HT-29 (cell line): ENCODE measurements around the gene ASB10. TPM values are rescaled to one million over a fixed set of nuclear protein-coding genes. Genes with fewer than 3 reads are reported as not detected.

Experiments used
- DNase-seq: peaks from one replicate; pipeline ENCODE4 v3.0.0-alpha.2; 2015; ENCODE audit warnings: low spot score
- total RNA-seq: library from RNA; depleted of rRNA; stranded (reverse); fragments of >200 nt; shearing (Covaris generic); gene quantifications from 2 replicates; pipeline ENCODE4 v1.2.3, GENCODE V29; 2014

Gene ASB10
- total RNA-seq, 1 experiment from 2014 or later, result not detected

- DNase-seq, result no peak
Measured at GRCh38 chr7:151189038-151189437, 2.0 kb upstream of the ASB10 start.

GRCh38 chr7:151188252-151188542 lies 1.1 kb upstream of the ASB10 start:
- DNase-seq, result no peak

DNA sequence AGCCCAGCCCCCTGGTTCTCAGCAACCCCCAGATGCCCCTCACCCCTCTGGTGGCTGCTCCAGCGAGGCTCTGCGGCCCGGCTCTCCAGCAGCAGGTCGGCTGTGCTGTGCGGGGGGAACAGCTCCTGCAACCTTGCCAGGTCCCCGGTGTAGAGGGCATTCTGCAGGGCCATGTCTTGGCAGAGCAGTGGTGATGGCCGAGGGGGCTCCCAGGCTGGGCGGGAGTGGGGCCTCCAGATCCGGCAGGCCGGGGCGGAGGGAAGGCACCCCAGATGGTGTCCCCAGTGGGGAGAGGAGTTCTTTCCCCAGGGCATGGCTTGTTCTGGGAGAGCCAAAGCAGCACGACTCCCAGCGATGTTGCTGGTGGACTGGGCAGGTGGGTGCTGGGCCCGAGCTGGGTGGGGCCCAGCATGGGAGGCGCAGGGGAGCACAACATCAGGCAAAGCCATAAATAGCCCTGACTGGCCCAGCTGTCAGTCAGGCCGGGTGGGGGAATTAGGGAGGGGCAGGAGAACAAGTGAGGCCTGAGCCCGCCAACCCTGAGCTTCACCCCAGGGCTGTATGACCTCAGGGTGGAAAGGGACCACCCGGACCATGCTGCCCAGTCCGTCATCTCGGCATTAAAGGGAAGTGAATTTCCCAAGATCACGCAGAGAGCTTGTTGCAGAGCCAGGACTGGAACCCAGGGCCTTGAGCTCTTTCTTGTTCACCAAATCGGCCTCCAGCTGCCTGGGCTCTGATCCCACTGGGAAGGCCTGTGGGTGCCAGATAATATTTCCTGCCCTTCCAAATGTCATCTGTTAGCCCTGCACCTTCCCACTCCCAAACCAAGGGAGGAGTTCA lies 580 bp upstream of the ASB10 start:
- no peak for DNase-seq

- DNase-seq, result no peak
Measured at GRCh38 chr7:151185762-151186639, 1.0 kb downstream of the ASB10 start.

GRCh38 chr7:151181011-151181431 lies 6.0 kb downstream of the ASB10 start:
- DNase-seq, result no peak

DNA sequence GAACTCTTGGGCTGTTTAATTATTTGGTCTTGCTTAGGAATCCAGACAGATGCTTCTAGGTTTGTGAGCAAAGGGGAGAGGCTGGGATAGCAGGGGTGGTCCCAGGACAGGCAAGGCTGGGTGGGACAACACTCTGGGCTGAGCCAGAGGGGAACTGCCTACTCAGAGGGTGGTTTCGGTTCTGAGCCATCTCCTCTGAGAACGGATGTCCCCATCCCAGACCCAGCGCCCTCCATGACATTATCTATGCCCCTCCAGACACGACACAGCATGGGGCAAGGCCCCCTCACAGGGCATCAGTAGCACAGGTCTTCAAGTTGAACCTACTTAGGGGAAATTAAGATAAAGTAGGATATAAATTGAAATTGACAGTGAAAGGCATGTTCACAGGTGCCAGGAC lies 7.1 kb downstream of the ASB10 start:
- no peak for DNase-seq

- no peak for DNase-seq
Measured at GRCh38 chr7:151179287-151179860, 7.7 kb downstream of the ASB10 start.

DNA sequence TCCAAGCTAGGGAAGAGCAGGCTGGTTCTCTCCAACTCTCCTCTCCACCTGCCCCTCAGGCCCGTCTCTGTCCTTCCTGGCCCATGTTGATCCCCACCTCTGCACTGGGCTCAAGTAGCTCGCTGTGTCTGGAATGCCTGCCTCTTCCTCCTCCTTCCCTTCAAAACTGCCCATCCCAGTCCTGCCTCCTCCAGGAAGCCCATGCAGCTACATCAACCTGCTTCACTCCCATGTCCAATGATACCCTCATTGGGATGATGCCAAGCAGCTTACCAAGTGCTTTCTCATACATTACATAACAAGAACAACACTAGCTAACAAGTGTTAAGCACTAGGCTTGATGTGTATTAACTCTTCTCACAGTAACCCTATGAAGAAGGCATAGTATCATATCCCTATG lies 8.2 kb downstream of the ASB10 start:
- no peak for DNase-seq

- DNase-seq, result no peak
Measured at GRCh38 chr7:151178236-151178635, 8.8 kb downstream of the ASB10 start.

DNA sequence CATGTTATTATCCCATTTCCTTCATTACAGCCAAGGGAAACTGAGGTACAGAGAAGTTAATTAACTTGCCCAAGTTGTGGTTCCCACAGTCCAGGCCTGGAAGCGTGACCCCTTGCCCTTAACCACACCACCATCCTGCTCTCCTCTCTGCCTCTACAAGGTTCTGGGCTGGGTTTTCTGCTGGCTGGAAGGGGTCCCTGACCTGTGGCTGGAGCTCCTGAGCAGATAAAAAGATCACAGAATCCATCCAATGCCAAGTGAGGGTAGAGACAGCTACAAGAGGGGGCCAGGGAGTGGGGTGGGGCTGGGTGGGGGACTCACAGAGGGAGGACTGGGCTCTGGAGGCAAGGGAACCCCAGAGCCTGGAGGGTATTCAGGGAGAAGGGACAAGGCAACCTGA lies 9.7 kb downstream of the ASB10 start:
- DNase-seq, result no peak

- DNase-seq, result no peak
Measured at GRCh38 chr7:151176401-151176800, 10.6 kb downstream of the ASB10 start.

GRCh38 chr7:151175793-151176311 lies 11.2 kb downstream of the ASB10 start:
- no peak for DNase-seq

GRCh38 chr7:151175047-151175792 lies 11.8 kb downstream of the ASB10 start:
- no peak for DNase-seq

GRCh38 chr7:151174246-151175046 lies 12.6 kb downstream of the ASB10 start:
- no peak for DNase-seq

GRCh38 chr7:151173386-151174245 lies 13.4 kb downstream of the ASB10 start:
- DNase-seq, result no peak

DNA sequence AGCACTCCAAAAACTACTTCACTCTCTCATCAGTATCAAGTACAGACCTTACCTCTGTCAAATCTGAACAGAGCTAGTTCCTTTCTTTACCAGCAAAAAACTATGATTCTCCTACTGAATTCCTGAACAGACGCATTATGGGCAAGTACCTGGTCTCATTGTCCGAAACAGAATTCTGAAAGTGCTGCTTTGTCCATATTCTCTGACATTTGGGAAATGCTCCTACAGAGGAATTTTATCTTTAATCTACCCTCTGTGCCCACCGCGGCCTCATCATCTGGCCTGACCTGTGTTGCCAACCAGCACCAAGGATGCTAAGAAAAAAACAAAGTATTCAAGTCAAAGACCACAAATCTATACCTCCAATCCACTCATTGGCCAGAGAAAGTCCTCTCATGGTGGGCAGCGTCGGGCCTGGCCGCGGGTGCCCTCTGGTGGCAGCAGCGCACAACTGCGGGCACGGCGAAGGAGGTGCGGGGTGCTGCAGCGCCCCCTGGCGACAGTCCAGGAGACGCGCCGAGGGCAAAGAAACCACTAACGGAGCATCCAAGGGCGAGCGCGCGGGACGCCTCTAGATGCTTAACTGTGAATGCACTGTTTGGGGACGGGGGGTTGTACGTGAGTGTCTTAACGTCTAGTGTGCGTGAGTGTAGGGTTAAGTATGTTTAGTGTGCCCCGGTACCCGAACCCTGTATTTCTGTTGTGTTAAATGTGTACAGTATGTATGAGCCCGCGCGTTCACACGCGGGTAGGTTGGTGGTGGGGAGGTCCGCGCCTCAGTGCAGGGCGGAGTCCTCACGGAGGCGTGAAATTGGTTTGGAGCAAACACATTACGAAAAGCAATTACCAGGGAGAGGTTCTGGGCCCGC lies 14.5 kb downstream of the ASB10 start:
- peak; percentile 92 for DNase-seq

GRCh38 chr7:151168787-151169162 lies 18.3 kb downstream of the ASB10 start:
- no peak for DNase-seq

DNA sequence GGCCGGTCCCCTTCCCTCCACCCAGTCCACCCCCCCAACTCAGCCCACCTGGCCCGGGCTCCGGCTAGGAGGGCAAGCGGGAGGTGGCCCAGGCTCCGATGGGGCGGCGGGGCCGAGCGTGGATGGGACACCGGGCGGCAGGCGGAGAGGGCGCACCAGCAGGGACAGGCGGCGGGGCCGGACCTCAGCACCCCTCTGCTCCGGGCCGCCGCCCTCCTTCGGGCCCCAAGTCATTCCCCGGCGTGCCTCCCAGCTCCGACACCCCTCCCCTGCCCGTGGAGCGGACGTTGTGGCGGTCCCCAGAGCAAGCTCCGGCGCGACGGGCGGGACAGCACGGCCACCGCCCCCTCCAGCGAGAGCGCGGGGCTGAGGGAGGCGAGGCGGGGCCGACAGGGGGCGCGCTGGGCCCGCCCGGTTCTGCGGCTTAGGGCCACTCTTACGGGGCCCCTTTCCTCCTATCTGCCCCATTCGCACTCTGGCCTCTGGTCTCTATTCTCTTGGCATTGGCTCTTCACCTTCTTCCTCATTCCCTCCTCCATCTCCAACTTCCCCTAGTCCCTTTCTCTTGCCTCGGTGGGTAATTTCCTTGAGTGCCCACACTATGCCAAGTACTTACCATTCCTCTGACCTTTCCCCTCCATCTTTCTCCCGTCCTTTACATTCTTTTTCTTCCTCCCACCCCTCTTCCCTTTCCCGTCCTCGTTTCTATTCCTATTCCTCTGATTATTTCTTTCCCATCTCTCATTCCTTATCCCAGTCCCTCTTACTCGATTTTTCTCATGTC lies 18.9 kb downstream of the ASB10 start:
- DNase-seq, result peak; percentile 33
